HepG2 (cell line): ENCODE results near the gene NPHS1. TPM values are rescaled to one million over a fixed set of nuclear protein-coding genes. Genes with fewer than 3 reads are reported as not detected.
A peak's percentile ranks its signal among the peaks of the same experiment; 100 is the strongest.

Experiments
- ARHGAP35 ChIP-seq: sonication (generic); formaldehyde crosslinking; IDR thresholded peaks from 2 replicates; pipeline ENCODE4 v1.9.0; 2022; ENCODE audit warnings: mild to moderate bottlenecking, inconsistent platforms, moderate library complexity, missing genetic modification reagents, borderline replicate concordance
- CCAR2 ChIP-seq: fragments of 200-400 bp; formaldehyde crosslinking; optimal IDR thresholded peaks from 2 replicates; pipeline ENCODE3; 2018; ENCODE audit warnings: low read depth, mild to moderate bottlenecking, low read length, moderate library complexity
- CHCHD3 ChIP-seq: sonication (generic); formaldehyde crosslinking; IDR thresholded peaks from 2 replicates; pipeline ENCODE4 v1.8.0; 2022; ENCODE audit warnings: mild to moderate bottlenecking, missing genetic modification reagents, moderate library complexity
- CREB3 ChIP-seq: sonication (generic); formaldehyde crosslinking; IDR thresholded peaks from 2 replicates; pipeline ENCODE4 v1.5.0; 2020; ENCODE audit warnings: missing genetic modification reagents
- ELF3 ChIP-seq: IDR thresholded peaks from 2 replicates; pipeline ENCODE4 v1.6.1; 2016; ENCODE audit warnings: missing genetic modification reagents, missing compliant biosample characterization
- HDAC6 ChIP-seq: fragments of 200-600 bp; sonication (generic); IDR thresholded peaks from 2 replicates; pipeline ENCODE4 v1.7.0; 2017; ENCODE audit warnings: mild to moderate bottlenecking, antibody characterized with exemption, low read length, low read depth
- KAT8 ChIP-seq: IDR thresholded peaks from 2 replicates; pipeline ENCODE4 v1.6.1; 2016; ENCODE audit warnings: missing genetic modification reagents, missing compliant biosample characterization
- MXD4 ChIP-seq: IDR thresholded peaks from 2 replicates; pipeline ENCODE4 v1.6.1; 2016; ENCODE audit warnings: mild to moderate bottlenecking, missing biosample characterization, missing genetic modification reagents
- NFKBIZ ChIP-seq: IDR thresholded peaks from 2 replicates; pipeline ENCODE4 v1.6.1; 2018; ENCODE audit warnings: missing genetic modification reagents, missing compliant biosample characterization
- PBX2 ChIP-seq: IDR thresholded peaks from 2 replicates; pipeline ENCODE4 v1.6.1; 2016; ENCODE audit warnings: control low read depth
- POGK ChIP-seq: sonication (generic); formaldehyde crosslinking; conservative IDR thresholded peaks from 2 replicates; pipeline ENCODE4 v1.8.0; 2022; ENCODE audit warnings: mild to moderate bottlenecking, moderate library complexity, missing genetic modification reagents
- RARA ChIP-seq: IDR thresholded peaks from 2 replicates; pipeline ENCODE4 v1.6.1; 2016; ENCODE audit warnings: missing genetic modification reagents, missing compliant biosample characterization
- RNF219 ChIP-seq: sonication (generic); formaldehyde crosslinking; IDR thresholded peaks from 2 replicates; pipeline ENCODE4 v1.5.0; 2020; ENCODE audit warnings: mild to moderate bottlenecking, missing genetic modification reagents
- SPEN ChIP-seq: sonication (generic); formaldehyde crosslinking; IDR thresholded peaks from 2 replicates; pipeline ENCODE4 v1.5.1; 2020; ENCODE audit warnings: low read depth, mild to moderate bottlenecking, missing genetic modification reagents
- TRAFD1 ChIP-seq: sonication (generic); formaldehyde crosslinking; IDR thresholded peaks from 2 replicates; pipeline ENCODE4 v1.5.1; 2020; ENCODE audit warnings: missing genetic modification reagents, mild to moderate bottlenecking, borderline replicate concordance
- XBP1 ChIP-seq: sonication (generic); formaldehyde crosslinking; IDR thresholded peaks from 2 replicates; pipeline ENCODE4 v1.5.0; 2020; ENCODE audit warnings: missing genetic modification reagents
- ZBTB33 ChIP-seq: sonication (generic); formaldehyde crosslinking; IDR thresholded peaks from 2 replicates; pipeline ENCODE4 v1.4.0; 2020; ENCODE audit warnings: missing genetic modification reagents
- ZNF510 ChIP-seq: sonication (generic); formaldehyde crosslinking; IDR thresholded peaks from 2 replicates; pipeline ENCODE4 v1.4.0; 2020; ENCODE audit warnings: low read depth, mild to moderate bottlenecking, missing genetic modification reagents
- ZNF576 ChIP-seq: sonication (generic); formaldehyde crosslinking; IDR thresholded peaks from 2 replicates; pipeline ENCODE4 v1.4.0; 2020; ENCODE audit warnings: mild to moderate bottlenecking, missing genetic modification reagents
- polyA plus RNA-seq, 8 experiments: library from polyadenylated mRNA; depleted of rRNA in 3 of 8; stranded (reverse) in 7 of 8; unstranded in 1 of 8; fragments of >200 nt; fragmentation: Illumina TruSeq in 4 of 8; extraction: Trizol in 4 of 8; gene quantifications; 2 replicates each; pipeline versions ENCODE4 v1.2.1 to v1.2.3, GENCODE V29; 2011 to 2016; ENCODE audit warnings: low read depth in 4 of 8, missing spikeins in 1 of 8, mixed read lengths in 1 of 8; ENCODE audit not compliant: insufficient read depth in 1 of 8
- total RNA-seq, 5 experiments: library from RNA; depleted of rRNA; stranded (reverse); fragments of >200 nt; fragmentation: Illumina TruSeq; extraction: Trizol; gene quantifications; 2 replicates each; pipeline ENCODE4 v1.2.3, GENCODE V29; 2016; ENCODE audit warnings: low read depth in 1 of 5

Gene NPHS1
- total and polyA plus RNA-seq, 2 of the 13 experiments (the other 11 are each of a cell fraction or from before 2014, with no cell fraction given): not detected

GRCh38 chr19:35828692-35829301, 23.5 kb downstream of the NPHS1 start (continued):
- TF ChIP-seq PBX2 (CRISPR knock-in tag): no peak
- 0 out of 2 replicates have a peak, but pooled peaks have one; percentile 54 for TF ChIP-seq RNF219 (CRISPR knock-in tag)
- peak; percentile 90 for TF ChIP-seq ELF3 (CRISPR knock-in tag)
- peak; percentile 95 for TF ChIP-seq CREB3 (CRISPR knock-in tag)
- no peak for TF ChIP-seq HDAC6
- TF ChIP-seq TRAFD1: peak; percentile 67; the same call in 1 of the 2 replicates
- peak; percentile 92 for TF ChIP-seq POGK (CRISPR knock-in tag)
- peak; percentile 71 for TF ChIP-seq ZBTB33 (CRISPR knock-in tag)
- no peak for TF ChIP-seq CCAR2
- peak; percentile 98 for TF ChIP-seq MXD4
- TF ChIP-seq ARHGAP35 (CRISPR knock-in tag): peak; percentile 93; the same call in 1 of the 2 replicates
- TF ChIP-seq ZNF576 (CRISPR knock-in tag): no peak
- TF ChIP-seq SPEN (CRISPR knock-in tag): peak; percentile 86; the same call in 1 of the 2 replicates
- TF ChIP-seq ZNF510 (CRISPR knock-in tag): 0 out of 2 replicates have a peak, but pooled peaks have one; percentile 57
- peak; percentile 80 for TF ChIP-seq RARA (CRISPR knock-in tag)
- peak; percentile 71; the same call in 1 of the 2 replicates for TF ChIP-seq KAT8 (CRISPR knock-in tag)
- TF ChIP-seq XBP1: peak; percentile 96
- no peak for TF ChIP-seq CHCHD3 (CRISPR knock-in tag)
- TF ChIP-seq NFKBIZ: peak; percentile 97
